Measurements from ENCODE around the gene RCN1.
"Not testable (repeated sequence)": the region's sequence is repeated elsewhere in the genome, so short reads cannot be mapped to it uniquely, and the experiment has no call there.

Gene RCN1

DNA sequence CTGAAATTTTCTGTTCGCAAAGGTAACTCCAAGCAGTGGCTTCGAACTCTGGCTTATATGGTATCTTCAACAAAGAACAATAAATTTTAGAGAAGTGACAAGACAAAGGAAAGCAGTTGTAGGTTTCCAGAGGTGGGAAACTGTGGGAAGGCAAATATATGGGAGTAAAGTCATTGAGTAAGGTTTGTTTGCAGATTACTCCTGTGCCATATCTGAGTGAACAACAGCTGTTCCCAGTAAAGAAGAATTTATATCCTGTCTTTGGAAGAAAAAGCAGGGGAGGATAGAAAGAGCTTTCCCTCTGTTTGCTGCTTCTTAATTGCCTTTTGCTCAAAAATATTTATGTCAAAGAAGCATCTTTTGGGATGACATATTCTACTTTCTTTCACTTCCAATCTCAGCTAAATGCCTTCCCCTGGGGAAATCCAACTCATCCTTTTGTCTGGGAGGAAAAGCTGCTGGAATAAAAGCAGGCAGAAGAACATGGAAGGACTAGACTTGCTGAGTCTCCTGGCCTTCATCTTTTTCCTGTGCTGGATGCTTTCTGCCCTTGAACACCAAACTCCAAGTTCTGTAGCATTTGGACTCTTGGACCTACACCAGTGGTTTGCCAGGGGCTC is 10.4 kb upstream of the RCN1 start:
- DNase-seq, result no peak

DNA sequence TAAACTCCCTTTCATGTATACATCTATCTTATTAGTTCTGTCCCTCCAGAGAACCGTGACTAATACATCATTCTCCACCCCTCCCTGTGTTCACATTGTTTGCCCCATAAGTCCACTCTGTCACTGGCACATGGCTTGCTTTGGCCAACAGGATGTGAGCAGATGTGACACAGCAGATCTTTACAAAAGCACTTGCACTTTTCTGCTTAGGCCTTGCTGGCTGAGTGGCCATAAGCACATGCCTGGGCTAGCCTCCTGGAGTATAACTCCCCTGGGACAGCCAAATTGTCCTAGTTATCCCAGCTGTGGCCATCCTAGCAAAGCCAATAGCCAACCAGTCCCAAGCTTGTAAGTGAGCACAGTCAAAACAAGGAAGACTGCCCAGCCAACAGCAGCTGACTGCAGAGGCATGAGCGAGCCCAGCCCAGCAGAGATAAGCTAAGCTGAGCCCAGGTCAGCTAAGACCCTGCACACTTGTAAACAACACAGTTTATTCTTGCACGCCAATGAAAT is 9.7 kb upstream of the RCN1 start:
- DNase-seq, result peak; percentile 86 to 89

DNA sequence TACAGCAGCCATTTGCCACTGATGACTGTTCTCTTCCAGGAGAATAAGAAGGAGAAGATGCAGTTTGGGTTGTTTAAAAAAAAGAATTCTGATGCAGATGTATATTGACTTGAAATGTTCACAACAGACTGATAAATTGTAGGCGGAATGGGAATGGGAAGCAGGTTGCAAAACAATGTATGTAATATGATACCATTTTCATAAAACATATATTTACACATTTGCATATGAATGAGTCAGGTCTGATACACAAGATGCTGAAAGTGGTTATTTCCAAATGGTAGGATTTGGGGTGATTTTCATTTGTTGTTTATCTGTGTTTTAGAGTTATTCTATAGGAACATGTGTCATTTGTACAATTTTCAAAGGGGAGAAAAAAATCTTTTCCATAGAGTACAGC is 9.0 kb upstream of the RCN1 start:
- peak; percentile 26 to 54 for DNase-seq

DNA sequence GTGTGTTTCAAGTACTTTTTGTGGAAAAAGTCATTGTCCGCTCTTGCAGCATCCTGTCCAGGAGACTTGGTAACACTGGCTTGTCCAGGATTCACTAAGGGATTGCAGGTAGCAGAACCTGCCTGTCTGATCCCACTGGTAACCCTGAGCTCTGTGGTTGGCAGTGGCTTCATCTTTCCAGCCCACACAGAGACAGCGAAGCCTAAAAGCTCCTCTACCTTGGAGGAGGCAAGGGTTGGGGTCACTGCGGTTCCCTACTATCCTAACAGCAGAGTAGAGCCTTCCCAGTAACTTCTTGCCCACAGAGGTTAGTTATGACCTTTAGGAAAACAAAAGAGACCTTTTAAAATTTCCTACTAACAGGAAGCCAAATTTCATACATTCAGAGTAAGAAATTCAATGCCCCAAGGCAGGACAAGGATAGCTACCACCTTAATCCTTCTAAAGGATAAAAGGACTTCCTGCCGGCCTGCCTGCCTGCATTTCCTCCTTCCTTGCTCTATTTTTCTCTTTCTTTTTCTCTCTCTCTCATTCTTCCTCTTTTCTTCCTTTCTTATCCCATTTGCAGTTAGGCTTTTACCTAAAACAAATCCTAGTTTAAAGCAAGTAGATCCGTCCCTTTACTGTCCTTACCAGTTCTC is 8.4 kb upstream of the RCN1 start:
- DNase-seq, result peak in 1 of 2 experiments; percentile 33

DNA sequence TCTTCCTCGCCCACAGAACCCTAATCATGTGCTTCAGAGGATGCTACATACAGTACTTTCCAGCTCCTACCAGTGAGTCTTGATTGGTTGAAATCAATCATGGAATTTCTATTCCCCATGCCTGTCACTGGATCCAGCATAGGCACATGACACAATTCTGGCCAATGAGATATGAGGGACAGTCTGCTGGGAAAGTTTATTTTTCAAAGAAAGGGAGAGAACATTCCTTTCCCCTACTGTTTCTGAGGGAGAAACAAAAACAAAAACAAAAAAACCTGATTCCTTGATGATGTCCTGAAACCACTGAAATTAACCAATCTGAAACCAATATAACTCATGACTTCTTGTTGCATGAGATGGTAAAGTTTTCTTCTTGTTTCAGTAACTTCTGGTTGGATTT is 3.3 kb upstream of the RCN1 start:
- DNase-seq, result no peak

DNA sequence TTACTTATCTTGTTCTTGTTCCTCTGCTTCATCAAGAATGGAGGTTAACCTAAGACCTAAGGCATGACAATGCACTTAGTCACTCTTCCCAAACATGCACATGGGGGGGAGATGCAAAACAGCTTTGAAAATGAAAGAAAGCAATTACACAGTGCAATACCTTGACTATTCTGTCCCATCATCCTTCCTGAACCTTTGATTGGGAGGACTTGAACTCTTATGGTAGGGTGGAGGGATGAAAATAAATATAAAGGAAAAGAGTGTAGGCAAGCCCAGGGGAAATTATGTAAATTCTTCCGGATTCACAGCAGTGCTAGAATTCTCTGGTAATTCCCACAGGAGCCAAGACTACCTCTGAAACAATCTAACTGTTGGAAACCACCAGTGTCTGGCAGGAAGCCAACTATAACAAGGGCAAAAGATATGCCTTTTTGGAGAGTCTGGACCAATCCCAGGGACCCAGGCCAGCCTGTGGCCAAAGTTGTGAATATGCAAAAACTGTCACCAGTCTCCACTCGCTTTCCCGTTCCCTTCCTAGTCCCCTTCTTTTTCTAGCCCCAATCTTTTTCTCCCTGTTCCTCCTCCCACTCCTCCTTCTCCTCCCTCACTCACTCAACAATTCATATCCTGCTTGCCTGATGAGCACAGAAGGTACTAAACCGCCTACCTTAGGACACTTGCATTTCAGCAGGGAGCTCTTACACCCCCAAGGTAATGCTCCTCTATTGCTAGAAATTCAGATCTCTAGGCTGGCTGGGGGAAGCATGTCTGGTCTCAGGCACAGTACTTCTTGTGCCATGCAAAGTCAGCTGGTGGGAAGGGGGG is 2.5 kb upstream of the RCN1 start:
- DNase-seq, result peak; percentile 90 to 93

DNA sequence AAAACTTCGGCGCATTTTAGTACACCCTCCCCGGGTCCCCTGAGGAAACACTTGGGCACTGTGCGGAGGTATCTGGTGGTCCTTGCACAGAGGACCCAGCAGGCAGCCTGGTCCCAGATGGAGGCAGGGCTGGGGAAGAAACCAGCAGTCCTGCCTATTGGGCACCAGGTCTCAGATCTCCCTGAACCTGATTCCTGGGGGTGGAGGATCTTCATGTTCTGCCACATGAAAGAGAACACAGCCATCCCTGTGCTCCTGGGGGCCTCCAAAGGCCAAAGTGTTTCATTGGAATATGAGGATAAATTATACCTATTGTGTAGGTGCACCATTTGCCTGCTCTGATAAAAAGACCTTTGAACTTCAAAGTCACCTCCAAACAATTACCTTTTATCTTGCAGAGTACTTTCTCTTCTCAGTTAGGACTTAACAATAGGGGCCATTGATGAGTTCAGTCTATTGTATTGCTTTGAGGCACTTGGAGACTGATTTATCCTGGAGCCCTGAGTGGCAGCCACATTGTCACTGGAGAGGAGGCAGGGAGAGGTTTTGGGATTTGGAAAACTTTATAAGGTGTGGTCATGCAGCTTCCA is 1.8 kb downstream of the RCN1 start:
- peak; percentile 66 to 79 for DNase-seq

DNA sequence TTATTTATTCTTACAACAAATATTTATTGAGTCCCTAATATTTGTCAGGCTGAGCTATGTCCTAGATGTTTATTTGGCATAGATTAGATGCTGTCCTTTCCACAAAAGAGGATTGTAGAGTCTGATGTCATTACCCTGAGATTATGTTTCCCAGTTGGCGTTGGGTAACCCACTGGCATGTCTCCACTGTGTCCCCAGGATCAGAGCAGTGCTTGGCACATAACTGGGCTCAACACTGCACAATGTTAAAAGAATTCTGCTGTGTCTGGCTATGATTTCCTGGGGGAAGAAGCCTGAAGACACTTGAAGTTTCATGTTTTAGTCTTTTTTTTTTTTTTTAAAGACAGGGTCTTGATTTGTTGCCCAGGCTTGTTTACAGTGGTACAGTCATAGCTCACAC is 4.0 kb downstream of the RCN1 start:
- DNase-seq, result no peak

DNA sequence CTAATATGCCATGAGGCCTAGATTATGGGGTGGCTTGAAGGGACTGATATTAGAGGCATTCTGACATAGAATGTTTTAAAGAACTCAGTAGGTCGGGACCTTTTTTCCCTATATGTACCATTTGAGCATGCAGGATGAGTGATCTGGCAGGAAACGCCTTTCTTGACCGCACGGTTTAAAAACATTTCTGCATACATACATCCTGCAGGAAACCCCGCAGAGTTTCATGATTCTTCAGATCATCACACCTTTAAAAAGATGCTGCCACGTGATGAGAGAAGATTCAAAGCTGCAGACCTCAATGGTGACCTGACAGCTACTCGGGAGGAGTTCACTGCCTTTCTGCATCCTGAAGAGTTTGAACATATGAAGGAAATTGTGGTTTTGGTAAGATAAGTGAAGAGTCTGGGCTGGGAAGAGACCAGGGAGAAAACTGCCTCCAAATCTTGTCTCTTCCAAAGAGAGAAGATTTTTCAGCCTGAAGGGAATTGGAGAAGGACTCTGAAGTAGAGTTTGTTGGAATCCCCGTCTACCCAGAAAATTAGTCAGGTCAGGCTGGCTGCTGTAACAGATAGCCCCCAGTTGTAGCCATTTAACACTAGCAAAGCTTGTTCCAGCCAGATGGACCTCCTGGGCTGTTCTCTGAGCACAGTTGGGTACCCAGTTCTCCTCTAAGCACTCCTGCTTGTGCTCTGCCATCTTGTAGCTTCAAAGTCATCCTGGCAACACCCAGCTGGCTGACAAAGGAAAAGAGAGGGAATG is 7.4 kb downstream of the RCN1 start:
- no peak for DNase-seq

DNA sequence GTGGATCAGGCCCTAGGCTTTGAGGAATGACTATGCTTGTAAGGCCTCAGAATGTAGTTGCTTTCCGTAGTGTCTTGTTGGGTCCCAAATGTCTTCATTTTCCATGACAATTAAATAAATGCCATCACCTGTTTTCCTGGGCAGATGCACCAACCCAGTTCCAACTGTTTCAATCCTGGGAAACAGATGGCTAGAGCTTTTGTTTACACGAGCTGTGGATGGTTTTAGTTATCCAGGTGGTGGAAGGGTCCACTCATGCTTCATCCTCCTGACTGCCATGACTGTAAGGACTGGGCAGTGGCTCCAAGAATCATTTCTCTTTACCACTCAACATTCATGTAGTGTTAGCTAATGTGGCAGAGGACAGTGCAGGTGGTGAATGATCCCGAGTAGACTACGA is 8.6 kb downstream of the RCN1 start:
- no peak for DNase-seq

DNA sequence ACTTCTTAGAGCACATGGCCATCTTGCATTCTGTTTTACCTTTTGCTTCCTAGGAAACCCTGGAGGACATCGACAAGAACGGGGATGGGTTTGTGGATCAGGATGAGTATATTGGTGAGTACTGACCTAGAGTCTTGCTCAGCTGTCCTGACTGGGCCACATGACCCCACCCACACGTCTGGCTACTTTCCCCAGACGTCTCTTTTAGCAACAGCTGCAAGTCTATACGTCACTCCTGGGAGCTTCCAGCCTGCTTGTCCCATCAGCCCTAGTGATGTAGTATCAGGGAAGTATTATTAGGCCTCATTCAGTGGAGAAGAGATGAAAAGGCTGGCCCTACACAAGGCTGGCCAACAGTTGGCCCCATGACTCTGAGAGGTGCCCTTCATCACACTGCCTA is 9.6 kb downstream of the RCN1 start:
- DNase-seq, result no peak

DNA sequence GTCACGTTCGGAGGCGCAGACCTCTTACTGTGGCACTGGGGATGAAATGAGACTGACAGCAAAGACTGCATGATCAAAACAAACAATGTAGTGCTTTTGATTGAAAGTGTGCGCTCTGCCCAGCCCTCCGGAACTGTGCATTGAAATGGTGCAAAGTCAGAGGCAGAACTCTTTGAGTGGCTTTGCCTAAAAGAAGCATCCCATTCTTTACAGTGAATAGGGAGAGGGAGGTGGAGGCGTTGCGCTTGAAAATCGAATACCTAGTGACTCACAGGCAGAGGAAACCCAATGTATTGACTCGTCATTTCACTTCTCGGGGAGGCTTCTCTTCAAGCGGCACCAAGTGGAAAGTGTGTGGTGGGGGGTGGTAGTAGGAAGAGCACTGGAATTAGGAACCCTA is 10.9 kb downstream of the RCN1 start:
- DNase-seq, result no peak

DNA sequence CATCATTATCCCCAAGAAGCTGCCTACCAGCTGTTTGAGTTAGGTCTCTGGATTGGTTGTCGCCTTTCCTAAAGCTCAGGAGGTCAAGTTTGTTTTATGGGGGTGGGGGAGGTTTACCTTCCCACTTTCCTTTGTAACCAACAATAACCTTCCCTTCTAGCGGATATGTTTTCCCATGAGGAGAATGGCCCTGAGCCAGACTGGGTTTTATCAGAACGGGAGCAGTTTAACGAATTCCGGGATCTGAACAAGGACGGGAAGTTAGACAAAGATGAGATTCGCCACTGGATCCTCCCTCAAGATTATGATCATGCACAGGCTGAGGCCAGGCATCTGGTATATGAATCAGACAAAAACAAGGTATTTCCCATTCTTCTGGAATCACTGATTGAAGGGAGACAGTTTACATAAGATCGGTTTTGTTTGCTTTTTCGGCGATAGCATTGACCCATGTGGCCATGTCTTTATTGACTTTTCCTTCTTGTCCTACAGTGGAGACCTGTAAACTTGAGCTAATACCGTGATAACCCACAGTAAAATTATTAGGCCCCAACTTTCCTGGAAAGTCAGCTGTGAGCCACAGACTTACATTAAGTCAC is 12.3 kb downstream of the RCN1 start:
- not testable (repeated sequence) for DNase-seq

DNA sequence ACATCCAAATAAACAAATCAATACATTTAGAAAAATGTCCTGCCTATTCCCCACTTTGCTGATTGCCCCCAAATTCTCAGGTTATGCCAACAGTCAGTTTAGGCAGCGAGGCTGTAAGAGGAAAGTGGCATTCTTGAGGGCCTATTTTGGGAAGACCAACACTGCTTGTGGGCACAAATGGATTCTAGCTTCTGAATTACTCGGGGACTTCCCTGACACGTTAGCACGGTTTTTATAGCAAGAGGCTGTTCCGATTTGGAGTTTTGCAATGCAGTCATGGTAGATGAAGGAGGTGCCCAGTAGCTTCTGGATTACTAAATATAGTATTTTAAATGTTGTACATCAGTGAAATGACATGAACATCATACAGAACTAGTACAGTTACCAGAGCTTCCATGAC is 13.1 kb downstream of the RCN1 start:
- DNase-seq, result no peak

DNA sequence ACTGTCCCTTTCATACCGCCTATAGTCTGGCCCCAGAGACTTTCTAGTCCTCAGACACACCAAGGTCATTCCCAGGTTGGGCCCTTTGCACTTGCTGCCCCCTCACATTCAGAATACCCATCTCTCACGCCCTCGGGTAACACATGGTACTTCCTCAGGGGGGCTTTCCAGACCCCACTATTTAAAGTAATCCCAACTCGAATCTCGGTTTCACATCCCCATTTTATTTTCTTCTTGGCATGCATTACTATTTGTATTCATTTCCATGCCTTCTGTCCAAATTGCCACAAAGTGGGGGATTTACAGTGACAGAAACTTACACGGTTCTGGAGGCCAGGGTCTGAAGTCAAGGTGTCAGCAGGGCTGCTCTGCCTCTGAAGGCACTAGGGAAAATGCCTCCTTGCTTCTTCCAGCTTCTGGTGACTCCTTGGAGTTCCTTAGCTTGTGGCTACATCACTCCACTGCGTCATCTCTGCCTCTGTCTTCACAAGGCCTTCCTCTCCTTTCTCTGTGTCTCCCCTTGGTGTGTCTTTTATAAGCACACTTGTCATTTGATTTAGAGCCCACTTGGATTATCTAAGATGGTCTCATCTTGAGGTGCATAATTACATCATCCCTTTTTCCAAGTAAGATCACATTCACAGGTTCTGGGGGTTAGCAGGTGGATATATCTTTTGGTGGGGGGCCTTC is 15.1 kb downstream of the RCN1 start:
- DNase-seq, result no peak

DNA sequence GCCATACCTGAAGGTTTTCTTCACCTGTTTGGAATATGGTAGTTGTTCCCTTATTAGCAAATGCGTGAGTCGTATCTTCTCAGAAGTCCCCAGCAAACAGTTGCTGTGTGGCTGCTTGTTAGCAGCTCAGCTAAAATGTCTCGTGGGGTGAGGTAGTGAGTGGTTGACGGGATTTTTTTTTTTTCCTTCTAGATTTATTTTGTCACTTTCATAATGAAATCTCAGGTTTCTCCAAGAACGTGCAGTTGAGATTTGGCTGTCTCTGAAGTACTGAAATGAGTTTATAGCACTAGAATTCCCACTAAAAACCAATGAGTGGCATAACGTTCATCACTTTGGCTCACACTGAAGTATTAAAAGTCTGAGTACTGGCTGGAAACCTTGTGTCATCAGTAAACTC is 16.8 kb downstream of the RCN1 start:
- DNase-seq, result no peak

DNA sequence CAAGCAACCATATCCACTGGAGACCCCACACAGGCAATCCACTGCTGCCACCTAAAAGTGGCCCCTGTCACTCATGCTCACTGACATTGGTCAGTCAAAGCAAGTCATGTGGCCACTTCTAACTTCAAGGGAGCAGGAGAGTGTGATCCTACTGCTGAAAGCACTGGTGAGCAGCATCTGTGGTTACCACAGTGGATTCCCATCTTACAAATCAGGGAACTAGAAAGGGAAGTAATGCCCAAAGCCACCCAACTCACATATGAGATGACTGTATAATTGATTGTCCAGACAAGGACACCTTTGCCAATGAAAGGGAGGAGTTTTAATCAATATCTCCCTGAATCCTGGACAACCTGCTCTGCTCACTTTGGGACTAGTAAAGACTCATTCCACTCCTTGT is 17.7 kb downstream of the RCN1 start:
- no peak for DNase-seq

DNA sequence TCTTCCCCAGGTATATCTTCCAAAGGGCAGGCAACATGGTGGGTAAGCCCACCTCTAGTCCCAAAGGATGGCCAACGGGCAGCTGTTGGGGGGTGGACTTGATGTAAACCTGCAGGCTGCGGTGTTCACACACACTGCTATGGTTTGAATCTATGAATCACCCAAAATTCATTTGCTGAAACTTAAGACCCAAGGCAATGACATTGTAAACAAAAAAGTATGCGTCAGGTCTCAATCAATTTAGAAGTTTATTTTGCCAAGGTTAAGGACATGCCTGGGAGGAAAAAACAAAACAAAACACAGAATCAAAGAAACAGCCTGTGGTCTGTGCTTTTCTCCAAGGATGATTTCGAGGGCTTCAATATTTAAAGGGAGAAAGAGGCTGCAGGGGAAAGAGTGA is 18.3 kb downstream of the RCN1 start:
- DNase-seq, result no peak

DNA sequence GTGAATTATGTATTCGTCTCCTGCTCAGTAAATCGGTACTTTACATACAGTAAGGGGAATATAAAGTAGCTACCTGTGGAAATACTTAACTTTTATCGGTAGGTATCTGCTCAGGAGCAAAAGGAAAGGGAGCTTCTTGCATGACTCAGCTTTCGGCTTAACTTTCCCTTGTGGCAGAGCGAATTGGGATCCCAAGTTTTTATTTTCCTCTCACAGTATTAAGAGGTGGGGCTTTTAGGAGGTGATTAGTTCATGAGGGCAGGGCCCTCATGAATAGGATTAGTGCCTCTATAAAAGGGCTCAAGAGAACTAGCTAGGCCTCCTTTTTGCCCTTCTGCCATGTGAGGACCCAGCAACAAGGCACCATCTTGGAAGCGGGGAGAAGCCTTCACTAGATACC is 18.7 kb downstream of the RCN1 start:
- DNase-seq, result no peak

DNA sequence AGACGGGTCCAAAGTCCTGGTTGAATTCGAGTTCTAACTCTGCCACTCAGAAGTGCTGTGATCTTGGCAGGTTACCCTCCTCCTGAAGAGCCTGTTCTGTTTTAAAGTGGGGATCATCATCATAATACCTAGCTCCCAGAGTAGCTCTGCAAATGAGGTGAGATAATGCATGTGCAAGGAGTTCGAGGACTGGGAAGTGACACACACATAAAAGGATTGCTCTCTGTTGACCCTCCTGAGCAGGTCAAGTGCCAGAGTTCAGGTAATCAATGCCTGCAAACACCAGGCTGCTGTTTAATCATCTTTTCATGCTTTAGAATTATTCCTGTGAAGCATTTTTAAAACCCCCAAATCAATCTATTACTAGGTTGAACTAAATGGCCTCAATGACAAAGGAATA is 19.9 kb downstream of the RCN1 start:
- DNase-seq, result no peak

DNA sequence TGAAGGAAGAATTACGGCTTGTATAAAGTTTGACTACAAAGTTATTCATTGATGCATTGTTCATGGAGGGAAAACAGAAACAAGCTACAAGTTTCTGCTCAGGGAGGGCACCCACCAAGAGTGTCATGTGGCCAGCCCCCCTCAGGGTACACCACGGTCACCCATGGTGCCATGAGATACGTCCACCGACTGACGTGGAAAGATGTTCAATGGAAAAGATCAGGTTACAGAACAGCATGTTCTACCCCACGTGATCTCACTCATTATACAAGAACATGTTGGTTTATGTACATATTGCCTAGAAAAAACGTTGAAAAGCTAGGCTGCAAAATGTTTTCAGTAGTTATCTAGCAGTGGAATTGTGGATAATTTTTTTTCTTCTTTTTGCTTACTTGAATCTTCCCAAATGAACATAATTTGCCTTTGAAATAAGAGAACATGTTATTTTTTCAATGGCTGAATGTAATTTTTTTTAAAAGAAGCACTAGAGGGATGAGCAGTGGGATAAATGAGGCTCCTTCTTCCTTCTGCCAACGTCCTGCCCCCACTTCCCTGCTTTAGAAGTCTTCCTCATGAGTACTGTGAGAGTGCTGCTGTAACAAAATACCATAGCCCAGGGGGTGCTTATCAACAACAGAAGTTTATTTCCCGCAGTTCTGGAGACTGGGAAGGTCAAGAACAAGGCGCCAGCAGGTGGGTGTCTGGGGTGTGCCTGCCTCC is 22.5 kb downstream of the RCN1 start:
- DNase-seq, result peak in 1 of 2 experiments; percentile 48
